Nephron progenitor cell (in vitro differentiated cells): ENCODE measurements around the gene TUBAL3.

Source experiments
- DNase-seq: peaks from one replicate; pipeline ENCODE4 v3.0.0; 2021
- H3K27ac Mint-ChIP-seq: 2 replicates; pipeline ENCODE4 v1.8.0; 2021; ENCODE audit warnings: mild to moderate bottlenecking, moderate library complexity, mixed read lengths
- H3K27me3 Mint-ChIP-seq: 2 replicates; pipeline ENCODE4 v1.8.0; 2021; ENCODE audit warnings: mild to moderate bottlenecking, low read depth, mixed read lengths; ENCODE audit not compliant: poor library complexity
- H3K36me3 Mint-ChIP-seq: 2 replicates; pipeline ENCODE4 v1.8.0; 2021; ENCODE audit warnings: low read depth, mixed read lengths
- H3K4me1 Mint-ChIP-seq: 2 replicates; pipeline ENCODE4 v1.8.0; 2021; ENCODE audit warnings: mixed read lengths
- H3K4me3 Mint-ChIP-seq: 2 replicates; pipeline ENCODE4 v1.8.0; 2021; ENCODE audit warnings: mild to moderate bottlenecking, moderate library complexity, mixed read lengths
- H3K9me3 Mint-ChIP-seq: 2 replicates; pipeline ENCODE4 v1.8.0; 2021; ENCODE audit warnings: mild to moderate bottlenecking, moderate library complexity, mixed read lengths
- CTCF ChIP-seq: fragments of 200-600 bp; sonication (generic); IDR thresholded peaks from 2 replicates; pipeline ENCODE4 v1.5.0; 2021; ENCODE audit warnings: antibody characterized with exemption

TUBAL3 gene

DNA sequence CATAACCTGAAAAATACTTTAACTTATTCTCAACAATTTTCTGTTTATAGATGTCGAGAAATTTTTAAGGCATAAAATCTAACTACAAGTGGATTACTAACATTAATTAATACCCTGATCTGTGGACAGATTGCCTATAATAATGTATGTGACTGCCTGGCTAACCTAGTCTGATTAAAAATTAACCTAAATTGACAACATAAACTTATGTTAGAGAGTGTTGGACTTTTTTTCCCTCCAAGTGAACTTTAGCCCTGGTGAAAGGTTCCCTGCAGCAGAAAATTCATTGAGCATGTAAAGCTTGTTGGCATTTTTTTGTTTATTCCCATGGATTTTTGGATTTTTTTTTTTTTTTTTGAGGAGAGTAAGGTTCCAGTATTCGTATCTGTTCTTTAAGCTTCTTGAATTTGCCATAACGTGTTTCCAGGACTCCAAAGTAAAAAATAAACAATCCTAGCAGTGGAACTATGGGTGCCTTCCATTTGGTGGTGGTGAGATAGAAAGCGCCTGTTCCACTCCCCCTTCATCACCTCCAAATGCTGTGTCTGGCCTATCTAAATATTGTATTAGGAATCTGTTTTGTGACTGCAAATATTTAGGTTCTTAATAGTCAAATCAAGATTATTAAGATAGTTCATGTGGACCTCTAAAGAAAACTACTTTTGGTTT, 43.8 kb upstream of the TUBAL3 start:
- TF ChIP-seq CTCF: no peak
- H3K4me3 Mint-ChIP-seq: peak overlapping the region; percentile 89
- H3K27me3 Mint-ChIP-seq: no peaks in the 10 kb centered on the region
- H3K9me3 Mint-ChIP-seq: no peaks in the 10 kb centered on the region
- no peak overlapping the region for H3K27ac Mint-ChIP-seq
- H3K36me3 Mint-ChIP-seq: peaks cover 21% of the 10 kb centered on the region
- DNase-seq: no peak
- H3K4me1 Mint-ChIP-seq: peaks cover 64% of the 10 kb centered on the region

DNA sequence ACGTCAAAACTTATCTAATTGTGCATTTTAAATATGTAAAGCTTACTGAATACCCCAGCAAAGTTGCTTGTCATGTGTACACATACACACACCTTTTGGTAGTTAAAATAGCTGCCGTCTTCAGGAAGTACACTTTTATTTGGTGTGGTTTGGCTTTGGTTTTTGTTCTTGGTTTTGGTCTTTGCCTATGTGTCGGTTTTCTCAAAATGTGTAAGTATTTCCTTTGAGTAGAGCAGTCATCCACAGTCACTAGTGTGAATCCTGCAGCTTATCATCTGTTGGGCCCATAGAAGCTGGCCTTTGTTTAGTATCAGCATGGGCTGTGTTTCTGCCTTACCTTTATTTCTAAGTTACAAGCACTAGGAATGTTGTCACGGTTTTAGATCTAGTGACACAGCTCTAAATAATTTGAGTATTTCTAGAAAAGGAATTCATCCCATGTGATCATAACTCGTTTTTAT, 43.0 kb upstream of the TUBAL3 start:
- TF ChIP-seq CTCF: no peak
- Mint-ChIP-seq H3K27me3 (no peaks in the 10 kb centered on the region), H3K27ac (no peak overlapping the region), H3K4me3 (peak overlapping the region; percentile 89), H3K9me3 (no peaks in the 10 kb centered on the region), H3K4me1 (peaks cover 59% of the 10 kb centered on the region), H3K36me3 (peaks cover 12% of the 10 kb centered on the region)
- DNase-seq: no peak

DNA sequence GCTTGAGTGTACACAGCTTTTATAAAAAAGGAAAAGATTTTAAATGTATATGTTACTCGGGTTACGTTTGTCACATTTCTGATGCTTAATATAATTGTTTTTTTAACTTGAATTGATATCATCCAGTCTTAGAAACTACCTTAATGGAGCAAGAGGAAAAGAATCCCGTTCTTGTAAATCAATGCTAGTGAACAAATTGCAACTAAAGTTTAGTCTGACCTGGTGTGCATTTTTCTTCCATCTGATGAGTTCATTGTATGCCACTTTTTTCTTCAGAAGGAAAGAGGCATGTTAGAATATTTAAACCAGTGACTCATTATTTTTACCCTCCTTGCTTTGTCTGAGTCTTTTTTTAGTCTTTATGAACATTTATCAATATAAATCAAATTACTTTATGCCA, 42.4 kb upstream of the TUBAL3 start:
- Mint-ChIP-seq H3K36me3 (peaks cover 7% of the 10 kb centered on the region), H3K9me3 (no peaks in the 10 kb centered on the region), H3K27ac (no peak overlapping the region), H3K4me1 (peaks cover 55% of the 10 kb centered on the region), H3K27me3 (no peaks in the 10 kb centered on the region), H3K4me3 (peak overlapping the region; percentile 89)
- DNase-seq: no peak
- TF ChIP-seq CTCF: no peak

DNA sequence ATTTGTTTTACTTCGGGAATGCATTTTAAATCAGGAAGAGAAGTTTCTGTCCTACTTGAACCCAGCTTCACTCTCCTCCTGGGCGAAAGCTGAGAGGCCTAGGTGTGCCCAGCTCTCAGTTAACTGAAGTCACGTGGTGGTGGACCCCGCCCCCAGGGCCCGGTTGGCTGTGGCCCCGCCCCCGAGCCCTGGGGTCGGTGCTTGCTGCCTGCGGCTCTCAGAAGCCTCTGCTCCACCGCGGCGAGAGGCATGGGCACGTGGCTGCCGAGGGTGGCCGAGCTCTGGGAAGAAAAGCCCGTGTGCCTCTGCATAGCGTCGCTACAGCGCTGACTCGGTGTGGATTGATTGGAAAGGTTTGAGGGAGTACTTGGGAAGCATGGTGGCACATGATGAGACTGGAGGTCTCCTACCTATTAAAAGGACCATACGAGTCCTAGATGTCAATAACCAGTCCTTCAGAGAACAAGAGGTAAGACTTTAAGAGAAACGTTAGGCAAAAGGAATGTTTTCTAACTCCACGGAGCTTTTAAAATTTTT, 41.8 kb upstream of the TUBAL3 start:
- TF ChIP-seq CTCF: no peak
- peak overlapping the region; percentile 89 for H3K4me3 Mint-ChIP-seq
- H3K27ac Mint-ChIP-seq: peak overlapping the region; percentile 41
- no peaks in the 10 kb centered on the region for H3K9me3 Mint-ChIP-seq
- H3K27me3 Mint-ChIP-seq: no peaks in the 10 kb centered on the region
- peaks cover 49% of the 10 kb centered on the region for H3K4me1 Mint-ChIP-seq
- H3K36me3 Mint-ChIP-seq: peaks cover under 1% of the 10 kb centered on the region
- DNase-seq: peak; percentile 96

DNA sequence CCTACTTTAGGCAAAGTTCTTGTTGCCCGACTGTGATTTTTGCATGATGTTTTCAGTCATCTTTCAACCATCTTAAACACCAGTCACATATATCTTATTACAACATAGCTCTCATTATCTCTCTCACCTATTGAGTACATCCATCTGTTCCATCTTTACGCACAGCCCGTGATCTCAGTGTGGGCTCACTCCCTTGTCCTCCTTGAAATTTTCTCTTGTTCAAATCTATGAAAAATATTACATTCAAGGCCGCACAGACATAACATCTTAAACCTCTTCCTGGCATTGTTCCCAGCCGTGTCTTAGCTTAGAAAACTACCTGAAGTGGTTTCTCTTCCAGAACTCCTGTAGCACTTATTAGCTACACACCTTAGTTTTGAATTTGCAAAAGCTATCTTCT, 40.4 kb upstream of the TUBAL3 start:
- TF ChIP-seq CTCF: no peak
- Mint-ChIP-seq H3K27ac (no peak overlapping the region), H3K4me3 (no peak overlapping the region), H3K9me3 (no peaks in the 10 kb centered on the region), H3K27me3 (no peaks in the 10 kb centered on the region), H3K4me1 (peaks cover 41% of the 10 kb centered on the region), H3K36me3 (no peaks in the 10 kb centered on the region)
- no peak for DNase-seq

DNA sequence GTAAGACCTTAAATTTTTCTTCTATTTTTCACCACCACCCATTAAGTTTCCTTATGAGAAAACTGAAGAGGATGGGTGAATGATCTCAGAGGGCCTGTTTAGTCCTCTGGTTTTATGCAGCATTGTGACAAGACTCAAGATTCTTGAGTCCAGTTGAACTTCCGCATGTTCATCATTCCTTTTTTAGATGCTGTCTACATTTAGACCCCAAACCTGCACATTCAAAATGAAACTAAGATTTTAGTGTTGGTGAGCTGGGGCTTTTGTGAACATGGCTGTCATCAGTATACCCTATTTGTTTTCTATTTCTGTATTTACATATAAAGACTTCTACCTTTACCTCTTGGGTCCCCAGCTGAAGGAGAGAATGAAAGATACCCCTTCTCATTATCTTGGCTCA, 38.8 kb upstream of the TUBAL3 start:
- H3K27ac Mint-ChIP-seq: no peak overlapping the region
- no peaks in the 10 kb centered on the region for H3K9me3 Mint-ChIP-seq
- no peaks in the 10 kb centered on the region for H3K27me3 Mint-ChIP-seq
- no peak for TF ChIP-seq CTCF
- H3K36me3 Mint-ChIP-seq: no peaks in the 10 kb centered on the region
- H3K4me1 Mint-ChIP-seq: peaks cover 25% of the 10 kb centered on the region
- DNase-seq: no peak
- no peak overlapping the region for H3K4me3 Mint-ChIP-seq
